Panc1 (cell line): ENCODE results near the gene NELFB.
"Not testable (repeated sequence)": the region's sequence is repeated elsewhere in the genome, so short reads cannot be mapped to it uniquely, and the experiment has no call there.

ENCODE experiments used
- POLR2AphosphoS5 ChIP-seq: IDR thresholded peaks from 2 replicates; pipeline ENCODE4 v1.6.1; 2012; ENCODE audit warnings: mild to moderate bottlenecking, low read depth, low read length, moderate library complexity
- TF ChIP-seq, protein P1 (sequence below): fragments of 450-650 bp; IDR thresholded peaks from 2 replicates; pipeline ENCODE4 v1.5.1; 2017; ENCODE audit warnings: mild to moderate bottlenecking

DNA sequence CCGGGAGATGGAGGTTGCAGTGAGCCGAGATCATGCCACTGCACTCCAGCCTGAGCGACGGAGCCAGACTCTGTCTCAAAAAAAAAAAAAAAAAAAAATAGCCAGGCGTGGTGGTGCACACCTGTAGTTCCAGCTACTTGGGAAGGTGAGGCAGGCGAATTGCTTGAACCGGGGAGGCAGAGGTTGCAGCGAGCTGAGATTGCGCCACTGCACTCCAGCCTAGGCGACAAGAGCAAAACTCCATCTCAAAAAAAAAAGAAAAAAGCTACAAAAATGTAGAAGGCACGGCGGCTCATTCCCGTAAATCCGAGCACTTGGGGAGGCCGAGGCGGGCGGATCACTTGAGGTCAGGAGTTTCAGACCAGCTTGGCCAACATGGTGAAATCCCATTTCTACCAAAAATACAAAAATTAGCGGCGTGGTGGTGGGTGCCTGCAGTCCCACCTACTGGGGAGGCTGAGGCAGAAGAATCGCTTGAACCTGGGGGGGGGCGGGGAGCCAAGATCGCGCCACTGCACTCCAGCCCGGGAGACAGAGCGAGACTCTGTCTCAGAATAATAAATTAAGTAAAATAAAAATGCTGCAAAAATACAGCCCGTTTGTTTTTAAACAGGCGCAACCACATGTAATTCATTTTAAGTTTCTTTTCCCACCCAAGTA, 15.5 kb upstream of the NELFB start:
- TF ChIP-seq, protein P1, sequence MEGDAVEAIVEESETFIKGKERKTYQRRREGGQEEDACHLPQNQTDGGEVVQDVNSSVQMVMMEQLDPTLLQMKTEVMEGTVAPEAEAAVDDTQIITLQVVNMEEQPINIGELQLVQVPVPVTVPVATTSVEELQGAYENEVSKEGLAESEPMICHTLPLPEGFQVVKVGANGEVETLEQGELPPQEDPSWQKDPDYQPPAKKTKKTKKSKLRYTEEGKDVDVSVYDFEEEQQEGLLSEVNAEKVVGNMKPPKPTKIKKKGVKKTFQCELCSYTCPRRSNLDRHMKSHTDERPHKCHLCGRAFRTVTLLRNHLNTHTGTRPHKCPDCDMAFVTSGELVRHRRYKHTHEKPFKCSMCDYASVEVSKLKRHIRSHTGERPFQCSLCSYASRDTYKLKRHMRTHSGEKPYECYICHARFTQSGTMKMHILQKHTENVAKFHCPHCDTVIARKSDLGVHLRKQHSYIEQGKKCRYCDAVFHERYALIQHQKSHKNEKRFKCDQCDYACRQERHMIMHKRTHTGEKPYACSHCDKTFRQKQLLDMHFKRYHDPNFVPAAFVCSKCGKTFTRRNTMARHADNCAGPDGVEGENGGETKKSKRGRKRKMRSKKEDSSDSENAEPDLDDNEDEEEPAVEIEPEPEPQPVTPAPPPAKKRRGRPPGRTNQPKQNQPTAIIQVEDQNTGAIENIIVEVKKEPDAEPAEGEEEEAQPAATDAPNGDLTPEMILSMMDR, result not testable (repeated sequence)
- not testable (repeated sequence) for TF ChIP-seq POLR2AphosphoS5
